ENCODE measurements around the gene TUBGCP2. TPM values are rescaled to one million over a fixed set of nuclear protein-coding genes. Genes with fewer than 3 reads are reported as not detected.
"Not testable (repeated sequence)": the region's sequence is repeated elsewhere in the genome, so short reads cannot be mapped to it uniquely, and the experiment has no call there.

TUBGCP2 gene
- total RNA-seq, 2 experiments from 2014 or later, result 53.3 to 57.8 TPM

- Mint-ChIP-seq H3K4me3 (peak overlapping the region; percentile 83), H3K9me3 (no peaks in the 10 kb centered on the region), H3K27ac (peak overlapping the region; percentile 83), H3K36me3 (peaks cover 3% of the 10 kb centered on the region), H3K4me1 (peaks cover 20% of the 10 kb centered on the region), H3K27me3 (no peaks in the 10 kb centered on the region)
- peak; percentile 81 for DNase-seq
Measured at GRCh38 chr10:133274751-133275683, 33.7 kb downstream of the TUBGCP2 start.

DNA sequence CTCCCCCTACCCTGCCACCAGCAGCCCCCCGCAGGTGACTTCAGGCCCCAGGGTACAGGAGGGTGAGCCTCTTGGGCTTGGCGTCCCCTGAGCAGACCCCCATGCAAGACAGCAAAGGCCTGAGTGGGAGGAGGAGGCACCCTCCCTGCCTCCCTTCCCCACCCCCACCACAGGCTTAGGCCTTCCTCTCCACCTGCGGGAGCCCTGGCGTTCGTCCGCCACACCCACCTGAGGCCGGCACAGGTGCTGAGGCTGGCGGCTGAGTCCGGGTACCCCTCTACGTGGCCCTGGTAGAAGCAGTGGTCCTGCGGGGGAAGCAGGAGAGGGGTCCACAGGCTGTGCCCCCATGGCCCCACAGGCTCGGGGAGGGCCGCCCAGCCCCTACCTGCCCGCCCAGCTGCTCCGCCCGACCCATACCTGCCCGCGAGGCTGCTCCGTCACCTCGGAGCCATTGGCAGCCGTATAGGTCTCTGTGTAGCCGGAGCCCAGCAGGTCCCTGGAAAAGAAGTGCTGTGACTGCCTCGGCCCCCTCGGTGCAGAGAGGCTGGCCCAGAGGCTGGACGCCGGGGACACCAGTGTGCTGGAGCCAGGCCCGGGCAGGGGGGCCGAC lies 35.0 kb downstream of the TUBGCP2 start:
- Mint-ChIP-seq H3K27me3 (no peaks in the 10 kb centered on the region), H3K27ac (no peak overlapping the region), H3K4me3 (no peak overlapping the region), H3K9me3 (no peaks in the 10 kb centered on the region), H3K36me3 (peaks cover 3% of the 10 kb centered on the region), H3K4me1 (peaks cover 18% of the 10 kb centered on the region)
- DNase-seq, result no peak

GRCh38 chr10:133272964-133273420 lies 35.7 kb downstream of the TUBGCP2 start:
- Mint-ChIP-seq H3K36me3 (no peaks in the 10 kb centered on the region), H3K9me3 (no peaks in the 10 kb centered on the region), H3K4me1 (peaks cover 11% of the 10 kb centered on the region), H3K4me3 (no peak overlapping the region), H3K27me3 (no peaks in the 10 kb centered on the region), H3K27ac (no peak overlapping the region)
- no peak for DNase-seq

DNA sequence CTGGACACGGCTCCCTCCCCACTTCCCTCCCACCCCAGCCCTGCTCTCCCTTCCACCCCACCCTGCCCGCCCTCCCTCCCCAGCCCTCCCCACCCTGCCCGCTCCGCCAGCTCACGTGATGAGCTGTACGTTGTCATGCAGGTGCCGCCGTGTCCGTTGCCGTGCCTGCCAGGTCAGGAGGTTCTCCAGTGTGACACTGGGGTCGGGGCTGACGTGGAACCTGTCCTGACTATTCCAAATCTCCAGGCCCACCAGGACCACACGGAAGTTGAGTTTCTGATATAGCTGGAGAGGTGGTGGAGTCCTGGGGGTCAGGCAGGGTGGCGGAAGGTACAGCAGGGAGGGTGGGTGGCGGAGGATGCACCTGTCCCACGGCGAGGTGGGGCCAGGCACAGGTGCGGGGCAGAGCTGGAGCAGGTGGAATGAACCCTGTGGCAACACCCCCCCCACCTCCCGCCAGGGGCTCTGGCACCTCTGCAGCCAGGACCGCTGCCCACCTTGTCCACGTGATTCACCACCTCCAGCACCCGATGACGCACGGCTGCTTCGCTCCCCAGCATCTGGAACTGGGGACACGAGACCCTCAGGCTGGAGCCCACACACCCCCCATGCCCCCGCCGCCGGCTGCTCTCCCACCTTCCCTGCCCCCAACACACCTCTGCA lies 36.2 kb downstream of the TUBGCP2 start:
- H3K4me3 Mint-ChIP-seq, result no peak overlapping the region
- DNase-seq, result no peak
- no peaks in the 10 kb centered on the region for H3K27me3 Mint-ChIP-seq
- no peaks in the 10 kb centered on the region for H3K9me3 Mint-ChIP-seq
- H3K4me1 Mint-ChIP-seq, result peaks cover 7% of the 10 kb centered on the region
- H3K27ac Mint-ChIP-seq, result no peak overlapping the region
- H3K36me3 Mint-ChIP-seq, result no peaks in the 10 kb centered on the region

DNA sequence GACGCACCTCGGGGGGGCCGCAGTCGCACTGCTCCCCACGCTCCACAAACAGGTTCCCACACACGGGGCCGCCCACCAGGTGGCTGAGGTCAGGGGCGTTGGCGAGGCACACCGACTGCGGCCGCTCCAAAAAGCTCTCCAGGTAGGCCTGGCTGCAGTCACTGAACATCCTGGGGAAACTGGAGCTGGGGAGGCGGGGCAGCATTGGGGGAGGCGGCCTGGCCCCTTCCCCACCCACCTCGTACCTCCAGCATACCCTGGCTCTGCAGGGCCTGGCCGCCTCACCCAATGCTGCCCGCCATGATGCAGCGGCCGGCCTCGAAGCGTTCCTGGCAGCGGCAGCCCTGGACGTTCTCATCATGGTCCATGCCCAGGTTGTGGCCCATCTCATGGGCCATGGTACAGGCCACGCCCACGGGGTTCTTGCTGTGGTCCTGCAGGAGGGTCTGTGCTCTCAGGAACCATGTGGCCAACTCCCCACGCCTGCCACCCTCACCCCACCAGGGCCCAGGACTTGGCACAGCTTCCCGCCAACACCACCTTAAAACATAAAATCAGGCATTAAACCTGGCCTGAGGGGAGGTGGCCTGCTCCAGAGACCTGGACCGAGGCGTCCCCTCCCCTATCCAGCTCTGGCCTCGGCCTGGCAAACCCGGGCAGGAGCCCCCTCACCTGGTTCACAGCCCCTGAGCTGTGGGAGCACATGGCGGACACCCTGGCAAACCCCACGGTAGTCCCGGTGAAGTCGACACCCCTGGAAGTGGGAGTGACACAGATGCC lies 37.0 kb downstream of the TUBGCP2 start:
- Mint-ChIP-seq H3K27ac (no peak overlapping the region), H3K36me3 (no peaks in the 10 kb centered on the region), H3K4me3 (no peak overlapping the region), H3K4me1 (peaks cover 7% of the 10 kb centered on the region), H3K27me3 (no peaks in the 10 kb centered on the region), H3K9me3 (no peaks in the 10 kb centered on the region)
- DNase-seq, result no peak

- peaks cover 5% of the 10 kb centered on the region for H3K4me1 Mint-ChIP-seq
- no peak overlapping the region for H3K4me3 Mint-ChIP-seq
- no peak for DNase-seq
- no peaks in the 10 kb centered on the region for H3K9me3 Mint-ChIP-seq
- no peaks in the 10 kb centered on the region for H3K36me3 Mint-ChIP-seq
- no peaks in the 10 kb centered on the region for H3K27me3 Mint-ChIP-seq
- H3K27ac Mint-ChIP-seq, result no peak overlapping the region
Measured at GRCh38 chr10:133270773-133271297, 37.8 kb downstream of the TUBGCP2 start.

DNA sequence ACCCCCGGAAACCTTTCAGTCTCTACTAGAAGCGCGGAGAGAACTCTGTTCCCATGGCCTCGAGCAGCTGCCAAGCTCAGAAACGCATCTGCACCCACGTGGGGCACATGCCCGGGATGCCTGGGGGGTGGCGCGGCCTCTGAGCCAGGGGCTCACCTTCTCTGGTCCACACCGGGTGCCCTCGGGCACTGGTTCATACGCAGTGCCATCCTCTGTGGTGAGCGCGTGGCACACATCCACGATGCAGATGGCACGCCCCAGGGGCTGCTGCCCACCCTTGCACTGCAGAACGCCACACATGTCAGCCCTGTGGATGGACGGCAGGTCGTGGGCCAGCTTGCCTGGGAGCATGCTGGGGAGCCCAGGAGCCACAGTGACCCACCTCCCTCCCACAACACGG lies 38.5 kb downstream of the TUBGCP2 start:
- no peaks in the 10 kb centered on the region for H3K9me3 Mint-ChIP-seq
- H3K27me3 Mint-ChIP-seq, result no peaks in the 10 kb centered on the region
- no peak overlapping the region for H3K27ac Mint-ChIP-seq
- H3K4me1 Mint-ChIP-seq, result peaks cover 3% of the 10 kb centered on the region
- H3K4me3 Mint-ChIP-seq, result no peak overlapping the region
- DNase-seq, result no peak
- no peaks in the 10 kb centered on the region for H3K36me3 Mint-ChIP-seq

DNA sequence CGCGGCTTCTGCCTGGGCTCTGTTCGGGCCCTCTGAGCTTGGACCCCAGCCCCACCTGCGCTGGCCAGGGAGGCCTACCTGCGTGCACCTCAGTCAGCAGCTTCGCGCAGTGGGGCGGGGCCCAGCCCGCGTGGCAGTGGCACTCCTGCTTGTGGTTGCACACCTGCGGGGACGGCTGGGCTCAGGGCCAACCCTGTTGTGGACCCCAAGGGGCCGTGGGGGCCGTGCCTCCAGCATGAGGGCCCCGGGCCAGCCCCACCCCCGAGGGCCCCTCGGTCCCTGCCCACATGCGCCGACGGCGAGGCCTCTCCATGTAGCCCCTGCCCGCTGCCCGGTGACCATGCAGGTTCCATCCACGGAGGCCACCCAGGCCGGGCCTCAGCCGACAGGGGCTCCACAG lies 39.3 kb downstream of the TUBGCP2 start:
- H3K4me3 Mint-ChIP-seq, result no peak overlapping the region
- no peak overlapping the region for H3K27ac Mint-ChIP-seq

GRCh38 chr10:133268532-133268931 lies 40.1 kb downstream of the TUBGCP2 start:
- no peak overlapping the region for H3K27ac Mint-ChIP-seq
- no peak for DNase-seq
- H3K9me3 Mint-ChIP-seq, result no peaks in the 10 kb centered on the region
- peaks cover 9% of the 10 kb centered on the region for H3K4me1 Mint-ChIP-seq
- no peaks in the 10 kb centered on the region for H3K27me3 Mint-ChIP-seq
- no peaks in the 10 kb centered on the region for H3K36me3 Mint-ChIP-seq
- H3K4me3 Mint-ChIP-seq, result no peak overlapping the region

More for the DNA sequence above, 39.3 kb downstream of the TUBGCP2 start:
- no peaks in the 10 kb centered on the region for H3K36me3 Mint-ChIP-seq
- no peaks in the 10 kb centered on the region for H3K27me3 Mint-ChIP-seq
- no peak for DNase-seq
- no peaks in the 10 kb centered on the region for H3K9me3 Mint-ChIP-seq
- peaks cover 6% of the 10 kb centered on the region for H3K4me1 Mint-ChIP-seq

DNA sequence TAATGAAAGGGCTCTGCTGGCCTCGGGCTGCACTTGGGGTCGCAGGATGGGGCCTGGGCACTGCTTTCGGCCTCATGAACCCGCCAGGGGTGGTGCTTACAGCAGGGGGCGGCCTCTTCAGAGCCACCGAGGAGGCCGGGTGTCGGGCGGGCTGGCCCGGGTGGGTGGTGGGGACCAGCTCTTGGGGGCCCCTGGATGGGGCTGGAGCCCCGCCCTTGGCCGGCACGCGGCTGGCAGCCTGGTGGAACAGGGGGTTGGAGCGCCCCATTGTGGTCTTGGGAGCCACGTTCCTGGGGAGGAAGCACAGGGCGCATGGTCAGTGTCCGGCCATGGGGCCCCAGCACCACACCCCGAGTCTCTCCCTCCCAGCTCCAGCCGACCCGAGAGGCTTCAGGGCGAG lies 40.8 kb downstream of the TUBGCP2 start:
- no peaks in the 10 kb centered on the region for H3K27me3 Mint-ChIP-seq
- no peak overlapping the region for H3K4me3 Mint-ChIP-seq
- peaks cover 14% of the 10 kb centered on the region for H3K4me1 Mint-ChIP-seq
- no peak for DNase-seq
- no peaks in the 10 kb centered on the region for H3K36me3 Mint-ChIP-seq
- H3K27ac Mint-ChIP-seq, result no peak overlapping the region
- no peaks in the 10 kb centered on the region for H3K9me3 Mint-ChIP-seq

GRCh38 chr10:133267293-133267692 lies 41.4 kb downstream of the TUBGCP2 start:
- Mint-ChIP-seq H3K4me1 (peaks cover 19% of the 10 kb centered on the region), H3K27me3 (no peaks in the 10 kb centered on the region), H3K27ac (no peak overlapping the region), H3K9me3 (no peaks in the 10 kb centered on the region), H3K36me3 (no peaks in the 10 kb centered on the region), H3K4me3 (no peak overlapping the region)
- no peak for DNase-seq

- peaks cover 19% of the 10 kb centered on the region for H3K4me1 Mint-ChIP-seq
- no peak overlapping the region for H3K27ac Mint-ChIP-seq
- DNase-seq, result no peak
- no peaks in the 10 kb centered on the region for H3K36me3 Mint-ChIP-seq
- no peaks in the 10 kb centered on the region for H3K9me3 Mint-ChIP-seq
- no peaks in the 10 kb centered on the region for H3K27me3 Mint-ChIP-seq
- H3K4me3 Mint-ChIP-seq, result no peak overlapping the region
Measured at GRCh38 chr10:133266056-133266795, 42.4 kb downstream of the TUBGCP2 start.

GRCh38 chr10:133265052-133265451 lies 43.6 kb downstream of the TUBGCP2 start:
- not testable (repeated sequence) for DNase-seq, H3K27me3 Mint-ChIP-seq, H3K9me3 Mint-ChIP-seq, H3K36me3 Mint-ChIP-seq, H3K27ac Mint-ChIP-seq, H3K4me3 Mint-ChIP-seq
- H3K4me1 Mint-ChIP-seq, result peaks cover 28% of the 10 kb centered on the region

DNA sequence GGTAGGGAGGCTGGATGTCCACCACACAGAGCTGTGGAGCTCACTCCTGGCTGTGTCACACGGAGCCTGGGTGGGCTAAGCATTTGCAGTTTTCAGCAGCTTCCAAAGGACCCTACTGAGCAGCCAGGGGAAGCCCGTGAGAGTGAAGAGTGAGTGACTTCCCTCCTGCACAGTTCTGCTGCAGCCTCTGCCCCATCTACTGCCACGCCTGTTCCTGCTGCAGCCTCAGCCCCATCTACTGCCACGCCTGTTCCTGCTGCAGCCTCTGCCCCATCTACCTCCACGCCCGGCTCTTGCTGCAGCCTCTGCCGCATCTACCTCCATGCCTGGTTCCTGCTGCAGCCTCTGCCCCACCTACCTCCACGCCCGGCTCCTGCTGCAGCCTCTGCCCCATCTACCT lies 44.2 kb downstream of the TUBGCP2 start:
- Mint-ChIP-seq H3K27me3 (no peaks in the 10 kb centered on the region), H3K9me3 (no peaks in the 10 kb centered on the region), H3K27ac (no peak overlapping the region), H3K4me3 (no peak overlapping the region), H3K36me3 (no peaks in the 10 kb centered on the region), H3K4me1 (peaks cover 30% of the 10 kb centered on the region)
- no peak for DNase-seq
